Measurements from ENCODE around the gene PJVK. TPM values are rescaled to one million over a fixed set of nuclear protein-coding genes. Genes with fewer than 3 reads are reported as not detected.

Gene PJVK
- polyA plus RNA-seq, 1 donor from 2014 or later: 5.5 TPM

- no peak for TF ChIP-seq RAD21 (conservative IDR thresholded peaks at IDR 0.05)
- peak; percentile 23 for TF ChIP-seq CTCF (IDR thresholded peaks at IDR 0.05; ENCODE audit: poor library complexity, severe bottlenecking)
- peak; percentile 55 for TF ChIP-seq MXI1 (conservative IDR thresholded peaks at IDR 0.05; ENCODE audit: poor library complexity, severe bottlenecking)
- peak; percentile 39 for TF ChIP-seq REST (IDR thresholded peaks at IDR 0.05; ENCODE audit: borderline replicate concordance)
- peak; percentile 45 for TF ChIP-seq EP300 (conservative IDR thresholded peaks at IDR 0.05; ENCODE audit: poor library complexity, severe bottlenecking)
- no peak for TF ChIP-seq EZH2 (IDR thresholded peaks at IDR 0.05; ENCODE audit: borderline replicate concordance, insufficient read depth, low read length, poor library complexity, severe bottlenecking)
- peak; percentile 65 for TF ChIP-seq POLR2AphosphoS5 (IDR thresholded peaks at IDR 0.05)
- Histone ChIP-seq H3K4me2 (ENCODE audit: low read length) (peak within 1 kb of the TSS; percentile 74), H3K79me2 (replicated peaks; ENCODE audit: insufficient read depth, low read length) (peaks cover 69% of the 10 kb centered on the region), H2AFZ (ENCODE audit: low read depth, low read length) (peak within 1 kb of the TSS; percentile 37), H3K27me3 (ENCODE audit: insufficient read depth, low read depth, low read length) (no peaks in the 10 kb centered on the region), H3K9me2 (ENCODE audit: insufficient read depth, low read length) (no peaks in the 10 kb centered on the region), H3K4me3 (ENCODE audit: low read length) (peak within 1 kb of the TSS; percentile 82), H3K9ac (ENCODE audit: low read length) (peak within 1 kb of the TSS; percentile 84), H3K27ac (ENCODE audit: low read length) (peak within 1 kb of the TSS; percentile 95), H3F3A (ENCODE audit: insufficient read depth, low read length, poor library complexity, severe bottlenecking) (peaks cover 3% of the 10 kb centered on the region), H3K36me3 (ENCODE audit: insufficient read depth, low read length) (no peaks in the 10 kb centered on the region), H3K9me3 (ENCODE audit: low read length) (no peaks in the 10 kb centered on the region), H4K20me1 (ENCODE audit: insufficient read depth) (no peaks in the 10 kb centered on the region)
Observed at GRCh38 chr2:178480227-178481181, 29.3 kb downstream of the PJVK start, which contains the start of gene PLEKHA3. Gene PLEKHA3, plus strand, starts transcription at chr2:178480457. Its CDS starts 413 bp downstream, at chr2:178480870.

- Histone ChIP-seq H3K4me3 (ENCODE audit: low read length) (peak overlapping the region; percentile 82), H3K9ac (ENCODE audit: low read length) (no peak overlapping the region), H3K36me3 (ENCODE audit: insufficient read depth, low read length) (no peaks in the 10 kb centered on the region), H4K20me1 (ENCODE audit: insufficient read depth) (no peaks in the 10 kb centered on the region), H3K9me3 (ENCODE audit: low read length) (no peaks in the 10 kb centered on the region), H3K4me2 (ENCODE audit: low read length) (peak overlapping the region; percentile 74), H2AFZ (ENCODE audit: low read depth, low read length) (no peak overlapping the region), H3K27ac (ENCODE audit: low read length) (no peak overlapping the region), H3K27me3 (ENCODE audit: insufficient read depth, low read depth, low read length) (no peaks in the 10 kb centered on the region), H3F3A (ENCODE audit: insufficient read depth, low read length, poor library complexity, severe bottlenecking) (peaks cover 3% of the 10 kb centered on the region), H3K79me2 (replicated peaks; ENCODE audit: insufficient read depth, low read length) (peaks cover 50% of the 10 kb centered on the region), H3K9me2 (ENCODE audit: insufficient read depth, low read length) (no peaks in the 10 kb centered on the region)
- TF ChIP-seq REST (IDR thresholded peaks at IDR 0.05; ENCODE audit: borderline replicate concordance) (no peak), EZH2 (IDR thresholded peaks at IDR 0.05; ENCODE audit: borderline replicate concordance, insufficient read depth, low read length, poor library complexity, severe bottlenecking) (no peak), POLR2AphosphoS5 (IDR thresholded peaks at IDR 0.05) (no peak), EP300 (conservative IDR thresholded peaks at IDR 0.05; ENCODE audit: poor library complexity, severe bottlenecking) (no peak), MXI1 (conservative IDR thresholded peaks at IDR 0.05; ENCODE audit: poor library complexity, severe bottlenecking) (no peak)
Observed at GRCh38 chr2:178482437-178482836, 31.3 kb downstream of the PJVK start.

All from neural cell (in vitro differentiated cells).